ENCODE data around the gene HSPH1.

GRCh38 chr13:31124204-31124603 lies 37.5 kb downstream of the HSPH1 start:
- no peak for TF ChIP-seq CTCF (IDR thresholded peaks at IDR 0.05)
- no peak for TF ChIP-seq EZH2 (IDR thresholded peaks at IDR 0.05)
- TF ChIP-seq EZH2phosphoT487 (IDR thresholded peaks at IDR 0.05): no peak

Measured in neural progenitor cell (in vitro differentiated cells).